ENCODE data around the gene TEPSIN. TPM values are rescaled to one million over a fixed set of nuclear protein-coding genes. Genes with fewer than 3 reads are reported as not detected.

TEPSIN gene
- total and polyA plus RNA-seq, 8 donors, result 15.9 to 41.2 (median 21.7) TPM

DNA sequence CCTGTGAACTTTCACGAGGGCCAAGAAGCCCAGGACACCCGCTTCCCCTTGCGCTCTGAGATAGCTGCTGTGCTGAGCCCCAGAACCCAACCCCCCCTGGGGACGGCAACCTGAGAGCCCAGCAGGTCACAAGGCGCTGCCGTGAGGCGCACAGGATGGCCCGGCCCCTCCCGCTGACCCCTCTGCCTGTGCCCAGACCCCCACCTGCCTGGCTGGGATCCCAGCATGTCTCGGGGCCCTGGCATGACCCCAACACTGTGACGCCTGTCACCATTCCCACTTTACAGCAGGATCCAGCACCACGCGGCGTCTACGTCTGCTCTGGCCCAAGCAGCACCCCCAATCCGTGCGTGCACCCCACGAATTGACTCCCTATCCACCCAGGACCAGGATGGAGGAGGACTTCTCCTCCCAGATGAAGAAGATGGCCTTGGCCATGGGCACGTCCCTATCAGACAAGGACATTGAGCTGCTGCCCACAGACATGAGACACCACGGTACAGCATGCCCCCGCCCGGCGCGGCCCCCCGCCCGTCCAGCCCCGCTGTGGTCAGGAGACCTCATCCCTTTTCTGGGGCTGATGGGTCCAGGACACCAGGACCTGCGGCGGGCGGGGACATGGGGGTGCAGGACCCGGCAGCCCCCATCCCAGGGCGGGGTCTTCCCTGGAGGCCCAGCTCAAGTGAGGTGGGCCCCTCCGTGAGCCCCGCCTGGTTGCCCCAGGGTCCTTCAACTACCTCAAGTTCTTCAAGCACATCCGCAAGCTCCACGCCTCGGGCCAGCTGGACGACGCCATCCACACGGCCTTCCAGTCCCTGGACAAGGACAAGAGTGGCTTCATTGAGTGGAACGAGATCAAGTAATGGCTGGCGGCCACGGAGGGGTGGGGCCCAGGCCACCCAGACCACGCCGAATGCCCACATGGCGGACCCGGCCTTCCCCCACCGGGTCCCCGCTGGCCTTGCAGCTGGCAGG, 57.7 kb downstream of the TEPSIN start:
- H3K4me1 ChIP-seq, result no peaks in the 10 kb centered on the region
- intact Hi-C loops (cut with DNase I), result no loop called here

DNA sequence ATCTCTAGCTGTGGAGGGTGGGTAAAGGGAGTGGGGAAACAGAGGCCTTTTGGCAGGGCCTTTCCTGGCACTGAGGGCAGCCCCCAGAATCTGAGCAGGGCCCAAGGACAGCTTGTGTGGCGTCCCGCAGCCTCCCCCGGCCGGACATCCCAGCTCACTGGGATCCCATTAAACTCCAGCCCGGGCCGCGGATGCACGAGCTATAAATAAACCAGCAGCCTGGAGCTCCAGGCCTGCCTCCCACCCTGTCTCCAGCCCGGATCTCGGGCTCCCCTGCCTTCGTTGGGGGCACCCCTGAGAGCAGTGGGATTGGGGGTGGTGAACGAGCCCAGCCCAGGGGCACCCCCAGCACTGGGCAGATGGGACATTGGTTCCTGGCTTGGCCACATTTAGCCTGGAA, 59.0 kb downstream of the TEPSIN start:
- Histone ChIP-seq H3K9me3 (peaks cover 0 to 6% of the 10 kb centered on the region in 2 donors), H3K4me3 (no peak overlapping the region), H3K27ac (no peak overlapping the region), H3K36me3 (no peaks in the 10 kb centered on the region), H3K4me1 (no peaks in the 10 kb centered on the region), H3K27me3 (peaks cover 0 to 34% of the 10 kb centered on the region in 2 donors)
- ATAC-seq, result no peak
- no peak for DNase-seq
- no peak for TF ChIP-seq CTCF (IDR thresholded peaks at IDR 0.05)
- intact Hi-C loops (cut with DNase I), result no loop called here

More for the DNA sequence above, 57.7 kb downstream of the TEPSIN start:
- Histone ChIP-seq H3K36me3 (no peaks in the 10 kb centered on the region), H3K4me3 (no peak overlapping the region), H3K27ac (no peak overlapping the region), H3K9me3 (no peaks in the 10 kb centered on the region), H3K27me3 (peaks cover 0 to 35% of the 10 kb centered on the region in 2 donors)
- ATAC-seq (no peak), DNase-seq (no peak)
- no peak for TF ChIP-seq CTCF (IDR thresholded peaks at IDR 0.05)

DNA sequence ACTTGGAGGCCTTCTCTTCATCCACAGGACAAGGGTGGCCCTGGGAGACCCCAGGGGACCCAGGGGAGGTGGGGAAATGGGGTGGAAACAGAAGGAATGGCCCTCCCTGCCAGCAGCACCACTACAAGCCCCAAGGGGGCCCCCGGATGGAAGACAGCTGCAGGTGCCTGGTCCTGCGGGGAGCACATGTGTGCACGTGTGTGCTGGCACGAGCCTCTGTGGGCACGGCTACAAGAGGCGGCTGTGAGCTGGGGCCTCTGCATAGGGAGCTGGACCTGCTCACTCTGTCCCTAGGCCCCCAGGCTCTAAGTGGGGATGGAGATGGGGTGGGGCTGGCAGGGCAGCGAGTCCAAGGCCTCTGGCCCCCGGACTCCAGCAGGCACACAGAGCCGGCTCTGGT, 59.6 kb downstream of the TEPSIN start:
- no peak overlapping the region for H3K4me3 ChIP-seq
- H3K9me3 ChIP-seq, result peaks cover 0 to 6% of the 10 kb centered on the region in 2 donors
- no peak for ATAC-seq
- H3K27me3 ChIP-seq, result peaks cover 0 to 27% of the 10 kb centered on the region in 2 donors
- H3K36me3 ChIP-seq, result no peaks in the 10 kb centered on the region
- H3K27ac ChIP-seq, result no peak overlapping the region
- no peak for TF ChIP-seq CTCF (IDR thresholded peaks at IDR 0.05)
- intact Hi-C loops (cut with DNase I), result no loop called here
- no peaks in the 10 kb centered on the region for H3K4me1 ChIP-seq
- no peak for DNase-seq

Other genes with a start within 250 kb of the TEPSIN start
- gene CHMP6, start 247.2 kb downstream of the TEPSIN start, total RNA-seq, result 10 to 100 TPM; 28.2 to 32.7 TPM
- 10 to 100 TPM; 24.1 to 29.9 (median 28.3) TPM for gene CHMP6, start 247.2 kb downstream of the TEPSIN start, polyA plus RNA-seq (ENCODE audit: insufficient read length in 6 of 6)
- gene BAIAP2, start 203.9 kb downstream of the TEPSIN start, total RNA-seq, result 100 to 1,000 TPM in 1 of 2 donors, 10 to 100 TPM in 1; 76.3 to 135 TPM
- 10 to 100 TPM; 40.9 to 58.4 (median 46.4) TPM for gene BAIAP2, start 203.9 kb downstream of the TEPSIN start, polyA plus RNA-seq (ENCODE audit: insufficient read length in 6 of 6)
- gene PVALEF, start 73.5 kb downstream of the TEPSIN start, total RNA-seq, result not detected
- under 1 TPM; 0.11 to 0.74 (median 0.25) TPM for gene PVALEF, start 73.5 kb downstream of the TEPSIN start, polyA plus RNA-seq (ENCODE audit: insufficient read length in 6 of 6)
- 10 to 100 TPM; 26.7 to 48.5 TPM for gene AATK, start 72.8 kb downstream of the TEPSIN start, total RNA-seq
- gene AATK, start 72.8 kb downstream of the TEPSIN start, polyA plus RNA-seq (ENCODE audit: insufficient read length in 6 of 6), result 10 to 100 TPM; 13.3 to 26.7 (median 16.7) TPM
- gene CEP131, start 16.1 kb downstream of the TEPSIN start, total RNA-seq, result 1 to 10 TPM; 7.7 to 9.0 TPM
- gene CEP131, start 16.1 kb downstream of the TEPSIN start, polyA plus RNA-seq (ENCODE audit: insufficient read length in 6 of 6), result 10 to 100 TPM; 15.7 to 21.0 (median 17.5) TPM
- 10 to 100 TPM; 38.3 to 42.2 TPM for gene NDUFAF8, start 263 bp upstream of the TEPSIN start, total RNA-seq
- 10 to 100 TPM; 27.5 to 48.0 (median 39.1) TPM for gene NDUFAF8, start 263 bp upstream of the TEPSIN start, polyA plus RNA-seq (ENCODE audit: insufficient read length in 6 of 6)
- gene SLC38A10, start 56.3 kb upstream of the TEPSIN start, total RNA-seq, result 100 to 1,000 TPM in 1 of 2 donors, 10 to 100 TPM in 1; 79.9 to 109 TPM
- gene SLC38A10, start 56.3 kb upstream of the TEPSIN start, polyA plus RNA-seq (ENCODE audit: insufficient read length in 6 of 6), result 10 to 100 TPM; 48.4 to 96.6 (median 59.2) TPM
- gene BAHCC1, start 156.4 kb upstream of the TEPSIN start, total RNA-seq, result 10 to 100 TPM; 13.6 to 19.8 TPM
- gene BAHCC1, start 156.4 kb upstream of the TEPSIN start, polyA plus RNA-seq (ENCODE audit: insufficient read length in 6 of 6), result 10 to 100 TPM; 15.8 to 28.5 (median 23.6) TPM

Data from left lung (tissue), 10 donors.